ENCODE measurements around the gene EDDM13. TPM values are rescaled to one million over a fixed set of nuclear protein-coding genes. Genes with fewer than 3 reads are reported as not detected.

The EDDM13 gene
- total RNA-seq, 1 donor from 2014 or later, result not detected

GRCh38 chr19:56266051-56266450 lies 6.5 kb upstream of the EDDM13 start:
- intact Hi-C loops (cut with DNase I), result no loop called here
- no peaks in the 10 kb centered on the region for H3K9me3 ChIP-seq
- H3K4me1 ChIP-seq, result no peaks in the 10 kb centered on the region
- no peak overlapping the region for H3K4me3 ChIP-seq
- no peak overlapping the region for H3K27ac ChIP-seq
- no peaks in the 10 kb centered on the region for H3K27me3 ChIP-seq
- no peak for DNase-seq (ENCODE audit: low spot score in 2 of 2)
- H3K36me3 ChIP-seq, result no peaks in the 10 kb centered on the region
- TF ChIP-seq, protein P1, sequence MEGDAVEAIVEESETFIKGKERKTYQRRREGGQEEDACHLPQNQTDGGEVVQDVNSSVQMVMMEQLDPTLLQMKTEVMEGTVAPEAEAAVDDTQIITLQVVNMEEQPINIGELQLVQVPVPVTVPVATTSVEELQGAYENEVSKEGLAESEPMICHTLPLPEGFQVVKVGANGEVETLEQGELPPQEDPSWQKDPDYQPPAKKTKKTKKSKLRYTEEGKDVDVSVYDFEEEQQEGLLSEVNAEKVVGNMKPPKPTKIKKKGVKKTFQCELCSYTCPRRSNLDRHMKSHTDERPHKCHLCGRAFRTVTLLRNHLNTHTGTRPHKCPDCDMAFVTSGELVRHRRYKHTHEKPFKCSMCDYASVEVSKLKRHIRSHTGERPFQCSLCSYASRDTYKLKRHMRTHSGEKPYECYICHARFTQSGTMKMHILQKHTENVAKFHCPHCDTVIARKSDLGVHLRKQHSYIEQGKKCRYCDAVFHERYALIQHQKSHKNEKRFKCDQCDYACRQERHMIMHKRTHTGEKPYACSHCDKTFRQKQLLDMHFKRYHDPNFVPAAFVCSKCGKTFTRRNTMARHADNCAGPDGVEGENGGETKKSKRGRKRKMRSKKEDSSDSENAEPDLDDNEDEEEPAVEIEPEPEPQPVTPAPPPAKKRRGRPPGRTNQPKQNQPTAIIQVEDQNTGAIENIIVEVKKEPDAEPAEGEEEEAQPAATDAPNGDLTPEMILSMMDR (IDR thresholded peaks at IDR 0.05), result no peak

GRCh38 chr19:56269348-56269747 lies 3.2 kb upstream of the EDDM13 start:
- intact Hi-C loops (cut with DNase I), result no loop called here
- no peaks in the 10 kb centered on the region for H3K27me3 ChIP-seq
- H3K36me3 ChIP-seq, result no peaks in the 10 kb centered on the region
- no peaks in the 10 kb centered on the region for H3K4me1 ChIP-seq
- no peak for DNase-seq (ENCODE audit: low spot score in 2 of 2)
- no peak overlapping the region for H3K27ac ChIP-seq
- TF ChIP-seq, protein P1 (IDR thresholded peaks at IDR 0.05), result no peak
- no peaks in the 10 kb centered on the region for H3K9me3 ChIP-seq
- H3K4me3 ChIP-seq, result no peak overlapping the region

DNA sequence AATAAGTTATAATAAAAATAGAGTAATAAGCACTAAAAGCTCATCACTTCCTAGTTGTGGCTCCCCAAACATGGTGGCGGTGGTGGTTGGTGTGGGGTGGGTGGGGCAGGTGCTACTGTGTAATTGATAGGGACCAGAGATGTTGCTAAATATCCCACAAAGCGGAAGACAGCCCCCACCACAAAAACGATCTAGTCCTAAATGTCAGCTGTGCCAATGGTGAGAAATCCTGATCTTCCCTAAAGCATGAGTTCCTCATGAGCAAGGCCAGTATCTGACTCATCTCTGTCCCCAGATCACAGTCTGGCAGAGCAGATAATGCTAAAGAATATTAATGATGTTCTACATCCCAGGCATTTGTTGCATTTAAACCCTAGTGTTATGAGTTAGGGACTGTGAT lies 1.9 kb upstream of the EDDM13 start:
- TF ChIP-seq, protein P1 (IDR thresholded peaks at IDR 0.05), result no peak
- H3K27ac ChIP-seq, result no peak overlapping the region
- DNase-seq (ENCODE audit: low spot score in 2 of 2), result no peak

DNA sequence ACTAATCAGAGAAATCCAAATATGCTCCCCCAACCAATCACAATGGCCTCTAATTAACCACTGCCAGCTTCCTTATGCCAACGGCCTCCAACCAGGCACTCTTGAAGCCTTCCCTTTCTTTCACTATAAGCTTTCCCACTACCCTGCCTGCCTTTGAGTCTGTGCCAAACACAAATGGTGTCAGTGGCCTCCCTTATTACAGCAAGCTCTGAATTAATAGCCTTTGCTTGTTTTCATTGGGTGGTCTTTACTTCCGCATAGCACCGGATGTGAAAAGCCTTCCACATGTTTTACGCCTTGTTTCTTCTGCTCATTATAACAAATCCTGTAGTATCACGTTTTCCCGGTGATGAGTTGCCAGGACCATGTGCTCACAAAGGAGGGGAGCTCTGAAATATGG lies 1.4 kb upstream of the EDDM13 start:
- intact Hi-C loops (cut with DNase I), result no loop called here
- DNase-seq (ENCODE audit: low spot score in 2 of 2), result no peak
- Histone ChIP-seq H3K4me1 (no peaks in the 10 kb centered on the region), H3K27me3 (no peaks in the 10 kb centered on the region), H3K27ac (no peak overlapping the region), H3K9me3 (no peaks in the 10 kb centered on the region), H3K36me3 (no peaks in the 10 kb centered on the region), H3K4me3 (no peak overlapping the region)
- TF ChIP-seq, protein P1 (IDR thresholded peaks at IDR 0.05), result no peak

More for the DNA sequence above, 1.9 kb upstream of the EDDM13 start:
- intact Hi-C loops (cut with DNase I), result no loop called here
- no peaks in the 10 kb centered on the region for H3K36me3 ChIP-seq
- H3K4me1 ChIP-seq, result no peaks in the 10 kb centered on the region
- H3K9me3 ChIP-seq, result no peaks in the 10 kb centered on the region
- no peaks in the 10 kb centered on the region for H3K27me3 ChIP-seq
- H3K4me3 ChIP-seq, result no peak overlapping the region

DNA sequence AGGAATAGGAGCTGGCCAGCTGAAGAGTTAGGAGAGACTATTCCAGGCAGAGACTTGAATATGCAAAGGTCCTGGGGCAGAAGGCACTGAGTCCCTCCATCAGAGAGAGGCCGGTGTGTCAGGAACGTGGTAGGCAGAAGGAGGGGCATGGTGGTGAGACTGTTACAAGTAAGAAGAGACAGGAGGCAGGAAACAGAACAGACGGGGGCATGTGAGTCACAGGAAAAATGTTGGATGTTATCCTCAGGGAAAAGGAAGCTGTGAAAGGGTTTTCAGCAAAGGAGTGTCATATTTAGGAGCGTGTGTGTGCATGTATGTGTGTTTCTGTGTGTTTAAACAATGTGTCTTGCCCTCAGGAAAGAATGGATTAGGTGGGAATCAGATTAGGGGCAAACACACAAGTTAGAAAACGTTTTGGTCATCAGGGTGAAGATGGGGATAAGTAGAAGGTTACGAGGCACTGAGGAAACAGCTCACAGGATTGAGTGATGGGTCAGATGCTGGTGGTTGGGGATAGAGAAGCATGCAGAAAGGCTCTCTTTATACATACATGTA lies 1.1 kb downstream of the EDDM13 start:
- H3K9me3 ChIP-seq, result no peaks in the 10 kb centered on the region
- H3K27ac ChIP-seq, result no peak overlapping the region
- H3K4me3 ChIP-seq, result no peak overlapping the region
- TF ChIP-seq, protein P1 (IDR thresholded peaks at IDR 0.05), result no peak
- intact Hi-C loops (cut with DNase I), result no loop called here
- H3K36me3 ChIP-seq, result peaks cover 0 to 4% of the 10 kb centered on the region in 2 donors
- no peaks in the 10 kb centered on the region for H3K27me3 ChIP-seq
- H3K4me1 ChIP-seq, result no peaks in the 10 kb centered on the region
- no peak for DNase-seq (ENCODE audit: low spot score in 2 of 2)

DNA sequence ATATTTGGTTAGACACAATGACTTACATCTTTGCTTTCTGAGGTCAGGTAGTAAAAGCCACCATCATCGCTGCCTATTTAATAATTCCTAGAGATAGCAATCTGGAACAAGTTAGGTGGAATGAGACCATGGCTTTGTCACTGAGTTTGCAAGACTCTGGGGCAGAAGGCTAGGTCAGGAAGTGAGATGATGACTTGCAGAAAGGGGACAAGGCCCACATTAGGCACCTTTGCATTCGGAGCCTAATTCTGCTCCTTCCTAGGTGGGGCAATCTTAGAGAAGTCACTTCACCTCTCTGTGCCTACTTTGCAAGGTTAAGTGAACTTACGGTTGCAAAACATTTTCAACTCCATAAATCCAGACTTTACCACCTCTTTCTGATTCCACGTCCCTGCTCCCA lies 10.3 kb downstream of the EDDM13 start:
- H3K4me1 ChIP-seq, result no peaks in the 10 kb centered on the region
- intact Hi-C loops (cut with DNase I), result no loop called here
- H3K27me3 ChIP-seq, result no peaks in the 10 kb centered on the region
- TF ChIP-seq, protein P1 (IDR thresholded peaks at IDR 0.05), result no peak
- no peaks in the 10 kb centered on the region for H3K9me3 ChIP-seq
- H3K4me3 ChIP-seq, result no peak overlapping the region
- DNase-seq (ENCODE audit: low spot score in 2 of 2), result no peak
- no peaks in the 10 kb centered on the region for H3K36me3 ChIP-seq
- H3K27ac ChIP-seq, result no peak overlapping the region
